ENCODE results near the gene IMPDH1. TPM values are rescaled to one million over a fixed set of nuclear protein-coding genes. Genes with fewer than 3 reads are reported as not detected.

IMPDH1 gene
- total and polyA plus RNA-seq, 7 donors = 16.6 to 39.7 (median 26.0) TPM

DNA sequence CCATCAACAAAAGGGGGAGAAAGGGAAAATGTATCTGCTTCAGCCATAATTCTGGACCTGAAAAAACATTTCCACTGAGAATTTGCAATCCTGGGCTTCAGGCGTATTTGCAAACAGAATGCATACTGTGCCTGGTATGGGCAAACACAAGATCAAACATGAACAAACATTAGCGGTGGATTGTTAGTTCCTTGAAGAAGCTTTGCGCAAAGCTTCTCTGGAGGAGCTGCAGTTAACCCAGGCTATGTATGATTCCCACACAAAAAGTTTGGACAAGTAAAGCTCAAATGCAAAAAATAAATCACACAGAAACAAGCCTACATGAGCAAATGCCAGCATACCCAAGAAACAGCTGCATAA, 25.5 kb upstream of the IMPDH1 start:
- Histone ChIP-seq H3K27ac (no peak overlapping the region), H3K4me1 (no peaks in the 10 kb centered on the region), H3K36me3 (no peaks in the 10 kb centered on the region), H3K27me3 (no peaks in the 10 kb centered on the region), H3K4me3 (no peak overlapping the region), H3K9me3 (no peaks in the 10 kb centered on the region)
- 17 to 61% methylated on average over 3 of the region's 3 CpGs for WGBS, 2 donors
- intact Hi-C loops (cut with DNase I) = no loop called here
- DNase-seq = no peak
- TF ChIP-seq EP300 (IDR thresholded peaks at IDR 0.05) (no peak), POLR2A (IDR thresholded peaks at IDR 0.05) (no peak), POLR2AphosphoS5 (IDR thresholded peaks at IDR 0.05) (no peak)
- TF ChIP-seq, protein P1, sequence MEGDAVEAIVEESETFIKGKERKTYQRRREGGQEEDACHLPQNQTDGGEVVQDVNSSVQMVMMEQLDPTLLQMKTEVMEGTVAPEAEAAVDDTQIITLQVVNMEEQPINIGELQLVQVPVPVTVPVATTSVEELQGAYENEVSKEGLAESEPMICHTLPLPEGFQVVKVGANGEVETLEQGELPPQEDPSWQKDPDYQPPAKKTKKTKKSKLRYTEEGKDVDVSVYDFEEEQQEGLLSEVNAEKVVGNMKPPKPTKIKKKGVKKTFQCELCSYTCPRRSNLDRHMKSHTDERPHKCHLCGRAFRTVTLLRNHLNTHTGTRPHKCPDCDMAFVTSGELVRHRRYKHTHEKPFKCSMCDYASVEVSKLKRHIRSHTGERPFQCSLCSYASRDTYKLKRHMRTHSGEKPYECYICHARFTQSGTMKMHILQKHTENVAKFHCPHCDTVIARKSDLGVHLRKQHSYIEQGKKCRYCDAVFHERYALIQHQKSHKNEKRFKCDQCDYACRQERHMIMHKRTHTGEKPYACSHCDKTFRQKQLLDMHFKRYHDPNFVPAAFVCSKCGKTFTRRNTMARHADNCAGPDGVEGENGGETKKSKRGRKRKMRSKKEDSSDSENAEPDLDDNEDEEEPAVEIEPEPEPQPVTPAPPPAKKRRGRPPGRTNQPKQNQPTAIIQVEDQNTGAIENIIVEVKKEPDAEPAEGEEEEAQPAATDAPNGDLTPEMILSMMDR (IDR thresholded peaks at IDR 0.05) = no peak

DNA sequence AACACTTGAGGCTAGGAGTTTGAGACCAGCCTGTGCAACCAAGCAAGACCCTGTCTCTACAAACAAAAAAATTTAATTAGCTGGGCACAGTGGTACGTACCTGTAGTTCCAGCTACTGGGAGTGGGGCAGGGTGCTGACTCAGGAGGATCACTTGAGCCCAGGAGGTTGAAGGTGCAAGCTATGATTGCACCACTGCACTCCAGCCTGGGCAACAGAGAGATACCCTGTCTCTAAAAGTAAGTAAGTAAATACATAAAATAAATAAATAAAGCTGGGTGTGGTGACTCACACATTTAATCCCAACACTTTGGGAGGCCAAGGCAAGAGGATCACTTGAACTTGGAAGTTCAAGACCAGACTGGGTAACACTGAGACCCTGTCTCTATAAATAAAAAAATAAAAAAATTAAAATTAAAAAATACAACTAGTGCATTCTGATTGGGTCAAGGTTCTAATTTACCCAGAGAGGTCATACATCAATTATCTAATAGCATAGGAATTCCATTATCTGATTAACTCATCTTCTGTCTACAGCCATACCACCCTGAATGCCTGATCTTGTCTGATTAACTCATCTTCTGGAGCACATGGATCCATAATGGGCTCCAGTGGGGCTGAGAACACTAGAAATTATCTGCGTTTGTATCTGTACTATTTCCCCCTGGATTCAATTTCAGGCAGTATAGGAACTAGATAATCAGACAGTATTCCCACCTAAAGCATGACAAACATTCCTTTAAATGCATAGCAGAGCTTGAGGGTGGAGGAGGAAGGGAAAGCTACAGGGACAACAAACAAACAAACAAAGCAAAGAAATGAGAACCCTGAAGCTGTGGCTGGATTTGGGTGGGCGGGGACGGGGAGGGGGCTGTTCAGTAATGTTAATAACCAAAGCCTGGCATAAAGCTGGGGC, 24.9 kb upstream of the IMPDH1 start:
- DNase-seq = no peak

DNA sequence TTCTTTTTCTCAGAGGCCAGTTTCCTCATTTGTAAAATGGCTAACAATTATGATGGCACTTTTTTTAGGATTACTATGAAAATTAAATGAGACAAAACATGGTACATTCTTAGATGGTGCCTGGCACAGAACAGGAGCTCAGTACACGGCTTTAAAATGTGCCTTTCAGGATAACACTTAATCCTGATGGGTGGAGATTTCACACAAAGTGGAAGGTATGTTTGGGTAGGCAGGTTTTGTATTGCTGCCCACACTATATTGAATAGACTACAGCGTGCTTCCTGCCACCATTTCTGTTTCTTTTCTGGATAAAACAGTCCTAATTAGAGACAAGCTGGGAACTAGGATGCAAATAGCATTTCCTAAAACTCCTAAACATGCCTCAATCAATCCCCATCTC, 22.0 kb upstream of the IMPDH1 start:
- H3K9me3 ChIP-seq = no peaks in the 10 kb centered on the region
- no peaks in the 10 kb centered on the region for H3K36me3 ChIP-seq
- TF ChIP-seq POLR2A (IDR thresholded peaks at IDR 0.05) (no peak), POLR2AphosphoS5 (IDR thresholded peaks at IDR 0.05) (no peak), EP300 (IDR thresholded peaks at IDR 0.05) (no peak)
- TF ChIP-seq, protein P1 (IDR thresholded peaks at IDR 0.05) = no peak
- no peaks in the 10 kb centered on the region for H3K27me3 ChIP-seq
- no peak for DNase-seq
- no peak overlapping the region for H3K27ac ChIP-seq
- WGBS, 2 donors = 81 to 87% methylated on average over 2 of the region's 2 CpGs
- intact Hi-C loops (cut with DNase I) = no loop called here
- H3K4me1 ChIP-seq = peaks cover 0 to 6% (median 0%) of the 10 kb centered on the region in 4 donors
- H3K4me3 ChIP-seq = no peak overlapping the region

More for the DNA sequence above, 24.9 kb upstream of the IMPDH1 start:
- H3K36me3 ChIP-seq = no peaks in the 10 kb centered on the region
- H3K27me3 ChIP-seq = no peaks in the 10 kb centered on the region
- intact Hi-C loops (cut with DNase I) = no loop called here
- H3K4me3 ChIP-seq = no peak overlapping the region
- no peaks in the 10 kb centered on the region for H3K4me1 ChIP-seq
- H3K9me3 ChIP-seq = no peaks in the 10 kb centered on the region
- WGBS, 2 donors = 63 to 80% methylated on average over 4 of the region's 4 CpGs
- TF ChIP-seq POLR2A (IDR thresholded peaks at IDR 0.05) (no peak), EP300 (IDR thresholded peaks at IDR 0.05) (no peak), POLR2AphosphoS5 (IDR thresholded peaks at IDR 0.05) (no peak)
- TF ChIP-seq, protein P1 (IDR thresholded peaks at IDR 0.05) = no peak
- H3K27ac ChIP-seq = no peak overlapping the region

DNA sequence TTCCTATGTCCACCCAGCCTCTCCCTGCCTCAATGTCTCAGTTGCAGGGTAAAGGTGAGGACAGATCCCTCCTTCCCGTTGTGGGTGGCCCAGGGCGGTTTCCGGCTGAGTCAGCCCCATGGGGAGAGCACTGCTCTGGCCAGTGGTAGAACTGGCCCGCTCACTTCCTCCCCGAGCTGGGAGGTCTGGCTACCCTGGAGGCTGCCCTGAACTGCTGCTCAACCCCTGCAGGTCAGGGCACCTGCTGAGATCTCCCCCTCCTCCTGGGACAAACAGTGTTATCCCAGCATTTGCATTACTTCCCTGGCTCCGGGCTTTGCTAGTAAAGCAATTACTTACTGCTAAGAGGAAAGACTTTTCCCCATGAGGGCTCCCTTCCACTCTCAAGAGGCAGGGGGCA, 21.4 kb upstream of the IMPDH1 start:
- DNase-seq = no peak
- Histone ChIP-seq H3K4me1 (peaks cover 0 to 6% (median 0%) of the 10 kb centered on the region in 4 donors), H3K36me3 (no peaks in the 10 kb centered on the region), H3K27me3 (no peaks in the 10 kb centered on the region), H3K27ac (no peak overlapping the region), H3K9me3 (no peaks in the 10 kb centered on the region), H3K4me3 (no peak overlapping the region)
- intact Hi-C loops (cut with DNase I) = no loop called here
- TF ChIP-seq EP300 (IDR thresholded peaks at IDR 0.05) = no peak
- TF ChIP-seq, protein P1 (IDR thresholded peaks at IDR 0.05) = no peak
- TF ChIP-seq POLR2AphosphoS5 (IDR thresholded peaks at IDR 0.05) = no peak
- TF ChIP-seq POLR2A (IDR thresholded peaks at IDR 0.05) = no peak
- WGBS, 2 donors = 68 to 81% methylated on average over 6 of the region's 6 CpGs

All from sigmoid colon (tissue), 7 donors.